ENCODE data around the gene NAA38.
A peak's percentile ranks its signal among the peaks of the same experiment; 100 is the strongest.

The NAA38 gene

DNA sequence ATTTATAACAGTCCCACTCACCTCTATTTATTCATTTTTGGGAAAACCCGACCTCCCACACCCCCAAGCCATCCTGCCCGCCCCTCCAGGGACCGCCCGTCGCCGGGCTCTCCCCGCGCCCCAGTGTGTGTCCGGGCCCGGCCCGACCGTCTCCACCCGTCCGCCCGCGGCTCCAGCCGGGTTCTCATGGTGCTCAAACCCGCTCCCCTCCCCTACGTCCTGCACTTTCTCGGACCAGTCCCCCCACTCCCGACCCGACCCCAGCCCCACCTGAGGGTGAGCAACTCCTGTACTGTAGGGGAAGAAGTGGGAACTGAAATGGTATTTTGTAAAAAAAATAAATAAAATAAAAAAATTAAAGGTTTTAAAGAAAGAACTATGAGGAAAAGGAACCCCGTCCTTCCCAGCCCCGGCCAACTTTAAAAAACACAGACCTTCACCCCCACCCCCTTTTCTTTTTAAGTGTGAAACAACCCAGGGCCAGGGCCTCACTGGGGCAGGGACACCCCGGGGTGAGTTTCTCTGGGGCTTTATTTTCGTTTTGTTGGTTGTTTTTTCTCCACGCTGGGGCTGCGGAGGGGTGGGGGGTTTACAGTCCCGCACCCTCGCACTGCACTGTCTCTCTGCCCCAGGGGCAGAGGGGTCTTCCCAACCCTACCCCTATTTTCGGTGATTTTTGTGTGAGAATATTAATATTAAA, 3.1 kb downstream of the NAA38 start:
- no peak for DNase-seq

DNA sequence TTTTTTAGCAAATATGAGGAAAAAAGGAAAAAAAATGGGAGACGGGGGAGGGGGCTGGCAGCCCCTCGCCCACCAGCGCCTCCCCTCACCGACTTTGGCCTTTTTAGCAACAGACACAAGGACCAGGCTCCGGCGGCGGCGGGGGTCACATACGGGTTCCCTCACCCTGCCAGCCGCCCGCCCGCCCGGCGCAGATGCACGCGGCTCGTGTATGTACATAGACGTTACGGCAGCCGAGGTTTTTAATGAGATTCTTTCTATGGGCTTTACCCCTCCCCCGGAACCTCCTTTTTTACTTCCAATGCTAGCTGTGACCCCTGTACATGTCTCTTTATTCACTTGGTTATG, 3.7 kb downstream of the NAA38 start:
- no peak for DNase-seq

DNA sequence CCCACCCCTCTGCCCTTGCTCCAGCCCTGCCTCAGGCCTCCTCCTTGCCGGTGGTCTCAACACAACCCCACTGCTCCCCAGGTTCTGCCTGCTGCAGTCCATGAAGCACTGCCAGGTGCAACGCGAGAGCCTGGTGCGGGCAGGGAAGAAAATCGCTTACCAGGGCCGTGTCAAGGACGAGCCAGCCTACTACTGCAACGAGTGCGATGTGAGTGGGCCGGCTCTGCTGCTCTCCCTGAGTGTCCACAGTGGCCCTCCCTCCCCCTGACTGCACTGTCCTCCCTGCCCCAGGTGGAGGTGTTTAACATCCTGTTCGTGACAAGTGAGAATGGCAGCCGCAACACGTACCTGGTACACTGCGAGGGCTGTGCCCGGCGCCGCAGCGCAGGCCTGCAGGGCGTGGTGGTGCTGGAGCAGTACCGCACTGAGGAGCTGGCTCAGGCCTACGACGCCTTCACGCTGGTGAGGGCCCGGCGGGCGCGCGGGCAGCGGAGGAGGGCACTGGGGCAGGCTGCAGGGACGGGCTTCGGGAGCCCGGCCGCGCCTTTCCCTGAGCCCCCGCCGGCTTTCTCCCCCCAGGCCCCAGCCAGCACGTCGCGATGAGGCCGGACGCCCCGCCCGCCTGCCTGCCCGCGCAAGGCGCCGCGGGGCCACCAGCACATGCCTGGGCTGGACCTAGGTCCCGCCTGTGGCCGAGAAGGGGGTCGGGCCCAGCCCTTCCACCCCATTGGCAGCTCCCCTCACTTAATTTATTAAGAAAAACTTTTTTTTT, 4.3 kb downstream of the NAA38 start:
- DNase-seq = no peak

DNA sequence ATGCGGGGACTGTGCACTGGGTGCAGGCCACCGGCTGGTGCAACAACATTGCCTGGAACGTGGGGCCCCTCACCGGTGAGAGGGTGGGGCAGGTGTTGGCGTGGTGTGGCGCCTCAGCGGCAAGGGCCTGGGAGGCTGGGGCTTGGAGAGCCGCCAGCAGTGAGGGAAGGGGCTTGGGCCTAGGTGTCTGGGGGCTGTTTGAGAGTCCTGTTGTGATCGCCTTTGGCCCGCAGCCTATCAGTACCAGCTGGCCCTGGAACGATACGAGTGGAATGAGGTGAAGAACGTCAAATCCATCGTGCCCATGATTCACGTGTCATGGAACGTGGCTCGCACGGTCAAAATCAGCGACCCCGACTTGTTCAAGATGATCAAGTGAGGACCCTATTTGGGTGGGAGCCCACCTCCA, 5.1 kb downstream of the NAA38 start:
- DNase-seq = no peak

DNA sequence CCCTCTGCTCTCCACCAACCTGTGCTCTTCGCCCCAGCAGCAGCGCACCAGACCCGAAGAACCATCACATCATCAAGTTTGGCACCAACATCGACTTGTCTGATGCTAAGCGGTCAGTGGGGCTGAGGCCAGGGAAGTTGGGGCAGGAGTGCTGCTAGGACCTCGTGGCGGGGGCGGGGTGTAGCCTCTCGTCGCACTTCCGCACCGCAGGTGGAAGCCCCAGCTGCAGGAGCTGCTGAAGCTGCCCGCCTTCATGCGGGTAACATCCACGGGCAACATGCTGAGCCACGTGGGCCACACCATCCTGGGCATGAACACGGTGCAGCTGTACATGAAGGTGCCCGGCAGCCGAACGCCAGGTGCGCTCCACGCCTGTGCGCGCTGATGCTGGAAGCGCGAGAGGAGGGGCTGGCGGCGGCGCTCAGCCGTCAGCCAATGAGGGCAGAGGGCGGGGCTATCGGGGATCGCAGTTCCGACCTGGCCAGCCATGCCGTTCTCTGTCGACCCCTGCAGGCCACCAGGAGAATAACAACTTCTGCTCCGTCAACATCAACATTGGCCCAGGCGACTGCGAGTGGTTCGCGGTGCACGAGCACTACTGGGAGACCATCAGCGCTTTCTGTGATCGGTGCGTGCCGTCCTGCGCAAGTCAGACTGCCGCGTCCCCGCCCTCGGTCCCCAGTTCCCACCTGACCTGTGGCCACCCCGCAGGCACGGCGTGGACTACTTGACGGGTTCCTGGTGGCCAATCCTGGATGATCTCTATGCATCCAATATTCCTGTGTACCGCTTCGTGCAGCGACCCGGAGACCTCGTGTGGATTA, 5.7 kb downstream of the NAA38 start:
- DNase-seq = peak in 56 of 58 donors; percentile 12 to 92 (median 81)

DNA sequence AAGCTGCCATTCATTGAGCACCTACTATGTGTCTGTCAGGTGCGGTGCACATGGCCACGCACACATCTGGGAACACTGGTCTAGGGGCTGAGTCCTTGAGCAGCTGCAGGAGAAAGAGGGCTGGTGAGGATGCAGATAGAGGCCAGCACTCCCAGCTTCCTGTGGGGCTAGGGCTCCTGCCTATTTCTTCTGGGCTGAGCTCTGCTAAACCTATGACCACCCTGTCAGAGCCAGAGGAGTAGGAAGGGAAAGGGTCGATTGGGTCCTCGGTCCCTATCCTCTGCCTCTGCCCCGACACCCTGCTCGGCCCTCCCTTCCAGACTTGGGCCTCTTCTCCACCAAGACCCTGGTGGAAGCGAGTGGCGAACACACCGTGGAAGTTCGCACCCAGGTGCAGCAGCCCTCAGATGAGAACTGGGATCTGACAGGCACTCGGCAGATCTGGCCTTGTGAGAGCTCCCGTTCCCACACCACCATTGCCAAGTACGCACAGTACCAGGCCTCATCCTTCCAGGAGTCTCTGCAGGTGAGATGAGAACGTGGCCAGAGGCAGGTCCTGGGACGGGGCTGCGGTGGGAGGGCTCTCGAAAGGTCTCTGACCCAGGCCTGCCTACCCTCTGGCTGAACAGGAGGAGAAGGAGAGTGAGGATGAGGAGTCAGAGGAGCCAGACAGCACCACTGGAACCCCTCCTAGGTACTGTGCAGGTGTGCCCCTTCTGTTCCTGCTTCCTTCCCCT, 6.5 kb downstream of the NAA38 start:
- no peak for DNase-seq

DNA sequence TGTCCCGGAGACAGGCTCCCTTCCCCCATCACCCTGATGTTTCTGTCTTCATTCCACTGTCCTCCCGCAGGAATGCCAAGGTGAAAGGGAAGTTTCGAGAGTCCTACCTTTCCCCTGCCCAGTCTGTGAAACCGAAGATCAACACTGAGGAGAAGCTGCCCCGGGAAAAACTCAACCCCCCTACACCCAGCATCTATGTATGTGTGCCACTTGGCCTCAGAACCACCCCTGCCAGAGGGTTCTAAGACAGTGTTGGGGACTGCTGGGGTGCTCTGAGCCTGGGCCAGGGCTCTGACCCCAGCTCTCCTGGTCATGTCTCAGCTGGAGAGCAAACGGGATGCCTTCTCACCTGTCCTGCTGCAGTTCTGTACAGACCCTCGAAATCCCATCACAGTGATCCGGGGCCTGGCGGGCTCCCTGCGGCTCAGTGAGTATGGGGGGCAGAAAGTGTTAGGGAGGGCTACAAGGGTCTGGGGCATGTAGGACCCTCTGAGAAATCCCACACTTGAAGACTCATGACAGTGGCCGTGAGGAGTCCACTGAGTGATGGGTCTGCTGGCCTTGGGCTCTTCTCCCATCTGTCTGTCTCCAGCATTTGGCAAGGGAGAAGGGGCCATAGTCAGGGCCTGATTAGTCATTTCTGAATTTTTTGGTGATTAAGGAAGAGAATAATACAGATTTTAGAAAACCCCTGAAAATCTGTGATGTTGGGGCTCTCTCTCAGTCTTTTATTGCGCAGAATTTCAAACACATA, 7.4 kb downstream of the NAA38 start:
- no peak for DNase-seq

DNA sequence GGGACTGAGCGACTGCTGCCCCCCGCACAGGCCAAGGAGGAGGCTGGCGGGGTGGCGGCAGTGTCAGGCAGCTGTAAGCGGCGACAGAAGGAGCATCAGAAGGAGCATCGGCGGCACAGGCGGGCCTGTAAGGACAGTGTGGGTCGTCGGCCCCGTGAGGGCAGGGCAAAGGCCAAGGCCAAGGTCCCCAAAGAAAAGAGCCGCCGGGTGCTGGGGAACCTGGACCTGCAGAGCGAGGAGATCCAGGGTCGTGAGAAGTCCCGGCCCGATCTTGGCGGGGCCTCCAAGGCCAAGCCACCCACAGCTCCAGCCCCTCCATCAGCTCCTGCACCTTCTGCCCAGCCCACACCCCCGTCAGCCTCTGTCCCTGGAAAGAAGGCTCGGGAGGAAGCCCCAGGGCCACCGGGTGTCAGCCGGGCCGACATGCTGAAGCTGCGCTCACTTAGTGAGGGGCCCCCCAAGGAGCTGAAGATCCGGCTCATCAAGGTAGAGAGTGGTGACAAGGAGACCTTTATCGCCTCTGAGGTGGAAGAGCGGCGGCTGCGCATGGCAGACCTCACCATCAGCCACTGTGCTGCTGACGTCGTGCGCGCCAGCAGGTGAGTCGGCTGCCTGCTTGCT, 8.1 kb downstream of the NAA38 start:
- DNase-seq = no peak

DNA sequence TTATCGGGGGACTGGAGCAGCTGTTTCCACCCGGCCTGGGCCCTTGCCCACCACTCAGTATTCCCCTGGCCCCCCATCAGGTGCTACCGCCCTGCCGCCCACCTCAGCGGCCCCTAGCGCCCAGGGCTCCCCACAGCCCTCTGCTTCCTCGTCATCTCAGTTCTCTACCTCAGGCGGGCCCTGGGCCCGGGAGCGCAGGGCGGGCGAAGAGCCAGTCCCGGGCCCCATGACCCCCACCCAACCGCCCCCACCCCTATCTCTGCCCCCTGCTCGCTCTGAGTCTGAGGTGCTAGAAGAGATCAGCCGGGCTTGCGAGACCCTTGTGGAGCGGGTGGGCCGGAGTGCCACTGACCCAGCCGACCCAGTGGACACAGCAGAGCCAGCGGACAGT, 8.6 kb downstream of the NAA38 start:
- no peak for DNase-seq

DNA sequence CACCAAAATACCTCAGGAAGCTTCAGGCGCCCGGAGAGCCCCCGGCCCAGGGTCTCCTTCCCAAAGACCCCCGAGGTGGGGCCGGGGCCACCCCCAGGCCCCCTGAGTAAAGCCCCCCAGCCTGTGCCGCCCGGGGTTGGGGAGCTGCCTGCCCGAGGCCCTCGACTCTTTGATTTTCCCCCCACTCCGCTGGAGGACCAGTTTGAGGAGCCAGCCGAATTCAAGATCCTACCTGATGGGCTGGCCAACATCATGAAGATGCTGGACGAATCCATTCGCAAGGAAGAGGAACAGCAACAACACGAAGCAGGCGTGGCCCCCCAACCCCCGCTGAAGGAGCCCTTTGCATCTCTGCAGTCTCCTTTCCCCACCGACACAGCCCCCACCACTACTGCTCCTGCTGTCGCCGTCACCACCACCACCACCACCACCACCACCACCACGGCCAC, 9.2 kb downstream of the NAA38 start:
- no peak for DNase-seq

DNA sequence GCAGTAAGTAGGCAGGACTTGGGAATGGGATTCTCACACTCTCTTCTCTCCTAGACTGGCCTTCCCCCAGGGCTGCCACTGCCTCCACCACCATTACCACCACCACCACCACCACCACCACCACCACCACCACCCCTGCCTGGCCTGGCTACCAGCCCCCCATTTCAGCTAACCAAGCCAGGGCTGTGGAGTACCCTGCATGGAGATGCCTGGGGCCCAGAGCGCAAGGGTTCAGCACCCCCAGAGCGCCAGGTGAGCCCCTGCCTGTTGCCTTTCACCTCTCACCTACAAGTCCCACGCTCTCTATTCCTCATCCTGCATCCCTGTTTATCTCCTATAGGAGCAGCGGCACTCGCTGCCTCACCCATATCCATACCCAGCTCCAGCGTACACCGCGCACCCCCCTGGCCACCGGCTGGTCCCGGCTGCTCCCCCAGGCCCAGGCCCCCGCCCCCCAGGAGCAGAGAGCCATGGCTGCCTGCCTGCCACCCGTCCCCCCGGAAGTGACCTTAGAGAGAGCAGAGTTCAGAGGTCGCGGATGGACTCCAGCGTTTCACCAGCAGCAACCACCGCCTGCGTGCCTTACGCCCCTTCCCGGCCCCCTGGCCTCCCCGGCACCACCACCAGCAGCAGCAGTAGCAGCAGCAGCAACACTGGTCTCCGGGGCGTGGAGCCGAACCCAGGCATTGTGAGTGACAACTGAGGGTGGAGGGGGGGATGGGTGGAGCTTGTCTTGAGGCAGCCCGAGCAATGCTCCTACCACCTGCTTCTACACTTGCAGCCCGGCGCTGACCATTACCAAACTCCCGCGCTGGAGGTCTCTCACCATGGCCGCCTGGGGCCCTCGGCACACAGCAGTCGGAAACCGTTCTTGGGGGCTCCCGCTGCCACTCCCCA, 10.3 kb downstream of the NAA38 start:
- no peak for DNase-seq

DNA sequence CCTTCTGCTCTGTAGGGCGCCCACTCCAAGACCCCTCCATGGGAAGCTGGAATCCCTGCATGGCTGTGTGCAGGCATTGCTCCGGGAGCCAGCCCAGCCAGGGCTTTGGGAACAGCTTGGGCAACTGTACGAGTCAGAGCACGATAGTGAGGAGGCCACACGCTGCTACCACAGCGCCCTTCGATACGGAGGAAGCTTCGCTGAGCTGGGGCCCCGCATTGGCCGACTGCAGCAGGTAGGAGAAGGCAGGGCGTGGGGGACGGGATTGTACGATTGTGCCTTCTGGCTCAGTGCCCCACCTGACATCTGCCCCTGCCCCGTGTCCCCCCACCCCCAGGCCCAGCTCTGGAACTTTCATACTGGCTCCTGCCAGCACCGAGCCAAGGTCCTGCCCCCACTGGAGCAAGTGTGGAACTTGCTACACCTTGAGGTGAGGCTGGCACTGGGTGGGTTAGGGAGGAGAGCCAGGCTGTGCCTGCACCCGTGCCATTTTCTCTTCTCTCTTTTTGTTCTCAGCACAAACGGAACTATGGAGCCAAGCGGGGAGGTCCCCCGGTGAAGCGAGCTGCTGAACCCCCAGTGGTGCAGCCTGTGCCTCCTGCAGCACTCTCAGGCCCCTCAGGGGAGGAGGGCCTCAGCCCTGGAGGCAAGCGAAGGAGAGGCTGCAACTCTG, 11.2 kb downstream of the NAA38 start:
- no peak for DNase-seq

DNA sequence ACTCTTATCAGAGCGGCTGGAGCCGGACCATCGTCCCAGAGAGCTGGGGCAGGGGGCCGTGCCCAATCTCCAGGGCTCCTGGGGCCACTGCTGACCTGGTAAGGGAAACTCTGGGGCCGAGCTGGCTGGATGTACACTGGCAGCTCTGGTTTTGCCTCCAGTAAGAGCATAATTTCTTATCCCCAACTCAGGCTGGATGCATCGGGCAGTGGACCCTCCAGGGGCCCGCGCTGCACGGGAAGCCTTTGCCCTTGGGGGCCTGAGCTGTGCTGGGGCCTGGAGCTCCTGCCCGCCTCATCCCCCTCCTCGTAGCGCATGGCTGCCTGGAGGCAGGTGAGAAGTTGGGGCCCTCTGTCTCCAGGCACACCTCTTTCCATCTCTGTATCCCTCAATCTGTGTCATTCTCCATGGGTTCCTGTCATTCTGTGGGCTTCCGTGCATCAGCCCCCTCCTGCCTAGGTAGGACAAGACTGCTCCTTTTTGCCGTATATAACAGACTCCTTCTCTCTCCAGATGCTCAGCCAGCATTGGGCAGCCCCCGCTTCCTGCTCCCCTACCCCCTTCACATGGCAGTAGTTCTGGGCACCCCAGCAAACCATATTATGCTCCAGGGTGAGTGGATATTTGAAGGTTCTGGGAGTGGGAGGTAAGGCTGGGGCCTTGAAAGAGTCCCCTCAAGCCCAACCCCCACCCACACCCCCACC, 11.8 kb downstream of the NAA38 start:
- DNase-seq = no peak

DNA sequence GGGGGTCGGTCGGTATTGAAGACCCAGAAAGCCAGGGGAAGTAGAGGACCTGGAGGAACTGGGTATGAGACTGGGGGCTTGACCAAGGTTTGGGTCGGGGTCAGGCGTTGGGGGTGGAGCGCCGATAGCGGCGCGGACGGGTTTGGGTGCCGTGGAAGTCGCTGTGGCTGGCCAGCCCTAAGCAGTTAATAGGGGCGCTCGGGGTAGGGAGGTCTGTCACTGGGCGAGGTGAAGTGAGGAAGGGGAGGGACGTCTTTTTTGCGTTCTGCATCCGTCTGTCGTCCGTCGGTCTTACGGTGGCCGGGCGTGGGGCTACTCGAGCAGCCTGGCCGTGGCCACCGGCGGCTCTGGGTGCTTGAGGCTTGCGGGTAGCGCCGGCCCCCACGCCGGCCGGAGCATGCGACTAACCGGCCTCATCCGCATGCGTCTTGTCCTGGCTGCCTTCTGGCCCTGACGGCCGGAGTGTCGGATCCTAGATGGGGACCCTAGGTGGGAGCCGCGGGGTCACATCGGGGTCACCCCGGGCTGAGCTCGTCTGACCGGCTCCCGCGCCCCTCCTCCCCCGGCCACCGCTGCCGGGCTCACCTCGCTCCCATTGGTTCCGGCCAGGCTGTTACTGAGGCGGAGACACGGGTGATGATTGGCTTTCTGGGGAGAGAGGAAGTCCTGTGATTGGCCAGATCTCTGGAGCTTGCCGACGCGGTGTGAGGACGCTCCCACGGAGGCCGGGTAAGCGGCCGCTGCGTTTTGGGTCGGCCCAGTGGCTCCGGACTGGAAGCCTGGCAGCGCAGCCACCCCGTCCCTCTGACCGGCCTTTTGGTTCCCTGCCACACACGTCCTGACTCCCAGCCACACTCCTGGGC, 12.8 kb downstream of the NAA38 start:
- DNase-seq = peak; percentile 55 to 96 (median 90)

DNA sequence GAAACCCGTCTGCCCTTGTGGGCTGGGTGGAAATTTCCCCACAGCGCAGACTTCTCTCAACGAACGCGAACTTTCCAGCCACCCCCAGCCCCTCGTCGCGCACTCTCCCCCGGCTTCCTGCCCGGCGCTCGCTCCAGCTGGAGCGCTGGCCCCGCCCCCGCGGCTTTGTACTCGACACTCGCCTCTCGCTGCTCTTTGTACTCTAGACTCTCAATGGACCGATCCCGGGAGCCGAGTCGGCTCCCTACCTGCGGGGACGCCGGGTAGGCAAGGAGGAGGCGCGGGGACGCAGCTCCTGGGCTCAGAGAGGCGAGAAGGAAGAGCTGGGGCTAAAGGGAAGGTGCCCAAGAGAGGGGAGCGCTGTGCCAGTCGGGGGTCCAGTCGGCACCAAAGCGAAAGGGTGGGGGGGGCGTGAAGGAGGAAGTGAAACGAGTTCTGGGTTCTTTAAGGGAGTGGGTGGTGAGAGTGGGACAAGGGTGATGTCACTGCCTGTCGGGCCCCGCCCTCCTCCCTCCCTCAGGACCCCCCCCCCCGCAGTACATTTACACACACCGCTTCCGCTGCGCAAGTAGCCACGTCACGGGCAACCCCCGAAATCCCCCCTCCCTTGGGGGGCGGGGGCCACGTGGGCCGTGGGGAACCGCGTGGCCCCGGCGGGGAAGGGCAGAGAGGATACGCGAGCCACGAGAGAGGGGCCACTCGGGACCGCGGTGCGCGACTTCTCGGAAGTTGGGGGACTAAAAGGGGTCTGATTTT, 13.6 kb downstream of the NAA38 start:
- peak in 52 of 58 donors; percentile 30 to 81 (median 63) for DNase-seq

DNA sequence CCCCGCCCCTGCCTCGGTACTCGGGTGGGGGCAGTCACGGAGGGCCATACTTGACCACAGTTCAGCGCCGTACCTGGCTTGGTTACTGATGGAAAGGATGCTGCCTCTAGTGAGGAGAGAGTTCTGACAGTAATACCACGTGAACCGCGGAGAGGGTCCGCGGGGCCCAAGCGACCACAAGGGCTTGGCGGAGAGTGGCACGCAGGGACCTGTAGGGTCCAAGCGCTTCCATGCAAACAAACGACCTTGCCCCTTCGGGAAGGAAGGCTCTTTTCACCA, 14.2 kb downstream of the NAA38 start:
- peak in 1 of 58 donors; percentile 59 for DNase-seq
